Stimulated activated CD4-positive, alpha-beta T cell treated with anti-CD3 and anti-CD28 coated beads, Interleukin-1b, Interleukin-23, amount 100 ng/mL, for 24 hours (primary cell): Measurements from ENCODE around the gene KLF13.

Experiments used
- DNase-seq, 4 experiments: peaks; one replicate each; pipeline ENCODE4 v3.0.0-alpha.2; 2020; ENCODE audit warnings: low read depth in 4 of 4, low spot score in 1 of 4

Gene KLF13

GRCh38 chr15:31397851-31398661, 71.4 kb downstream of the KLF13 start:
- no peak for DNase-seq

DNA sequence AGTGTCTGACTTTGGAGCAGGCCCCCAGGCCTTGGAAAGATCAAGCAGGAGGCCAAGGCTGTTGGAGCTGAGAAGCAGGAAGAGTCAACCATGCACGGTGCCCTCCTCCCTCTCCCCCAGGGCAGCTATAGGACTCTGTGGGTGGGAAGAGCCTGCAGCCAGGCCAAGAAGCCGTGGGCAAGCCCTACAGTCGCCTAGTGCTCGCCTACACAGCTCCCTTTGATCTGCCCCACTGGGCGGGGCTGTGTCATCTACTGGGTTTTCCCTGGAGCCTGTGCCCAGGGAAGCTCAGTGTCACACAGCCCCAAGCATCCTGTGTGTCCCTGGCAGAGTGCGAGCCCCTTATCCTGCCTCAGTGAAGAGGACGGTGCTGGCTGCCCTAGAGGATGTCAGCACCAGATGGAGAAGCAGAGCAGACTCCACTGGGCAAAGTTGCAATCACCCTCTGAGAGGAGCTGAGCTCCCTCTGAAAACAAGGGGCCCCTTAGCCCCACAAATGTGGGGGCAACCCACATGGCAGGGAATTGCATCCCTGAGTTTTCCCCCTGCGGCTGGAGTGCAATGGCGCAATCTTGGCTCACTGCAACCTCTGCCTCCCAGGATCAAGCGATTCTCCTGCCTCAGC, 72.2 kb downstream of the KLF13 start:
- no peak for DNase-seq

- DNase-seq = no peak
Observed at GRCh38 chr15:31399544-31400171, 73.0 kb downstream of the KLF13 start.

DNA sequence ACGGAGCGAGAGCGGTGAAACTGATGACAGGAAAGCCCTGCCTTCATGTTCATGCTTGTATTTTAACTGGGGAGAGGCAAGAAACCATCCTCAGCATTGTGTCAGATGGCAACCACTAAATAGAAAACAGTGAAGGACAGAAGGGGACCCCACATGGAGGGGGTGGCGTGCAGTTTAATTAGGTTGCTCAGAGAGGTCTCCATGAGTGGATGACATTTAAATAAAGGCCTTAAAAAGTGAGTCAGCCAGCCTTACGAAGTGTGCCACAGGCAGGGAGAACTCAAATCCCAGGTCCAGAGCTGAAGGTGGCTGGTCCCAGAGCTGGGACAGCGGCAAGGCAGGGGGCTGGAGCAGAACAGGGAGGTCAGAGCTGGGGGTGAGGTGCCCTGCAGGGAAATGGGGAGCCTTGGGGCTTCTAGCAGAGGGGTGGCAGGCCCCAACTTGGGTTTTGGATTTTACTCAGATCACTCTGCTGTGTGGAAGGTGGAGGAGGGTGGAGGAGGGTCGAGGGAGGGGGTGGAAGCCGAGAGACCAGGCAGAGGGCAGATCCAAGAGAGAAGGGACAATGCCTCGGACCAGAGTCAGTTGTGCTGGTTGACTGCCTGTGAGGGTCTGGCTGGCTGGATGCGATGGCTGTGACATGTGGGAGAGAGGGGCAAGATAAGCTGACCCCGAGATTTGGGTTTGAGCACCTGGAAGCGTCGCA, 73.7 kb downstream of the KLF13 start:
- DNase-seq = no peak

GRCh38 chr15:31401282-31401681, 74.6 kb downstream of the KLF13 start:
- no peak for DNase-seq

GRCh38 chr15:31402003-31402402, 75.4 kb downstream of the KLF13 start:
- DNase-seq = no peak

GRCh38 chr15:31402511-31403056, 75.9 kb downstream of the KLF13 start:
- DNase-seq = no peak

GRCh38 chr15:31403096-31403495, 76.5 kb downstream of the KLF13 start:
- DNase-seq = no peak

DNA sequence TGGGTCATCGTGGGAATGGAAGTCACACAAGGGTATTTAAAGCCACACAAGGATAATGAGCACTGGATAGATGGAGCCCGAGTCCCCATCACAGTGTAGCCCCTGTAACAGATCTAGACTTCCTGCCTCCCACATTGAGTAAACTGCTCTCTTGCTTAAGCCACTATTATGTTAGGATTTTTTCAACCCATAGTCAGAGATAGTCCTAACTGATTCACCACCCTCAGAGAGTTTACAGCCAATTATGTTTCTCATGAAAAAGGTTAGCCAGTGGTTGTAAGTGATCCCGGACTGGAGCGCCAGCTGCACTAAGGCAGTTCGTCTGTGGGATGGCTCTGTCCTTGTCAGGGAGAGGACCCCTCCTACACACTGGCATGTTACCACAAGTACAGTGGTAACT, 77.0 kb downstream of the KLF13 start:
- DNase-seq = no peak

- no peak for DNase-seq
Observed at GRCh38 chr15:31404345-31404744, 77.7 kb downstream of the KLF13 start.

DNA sequence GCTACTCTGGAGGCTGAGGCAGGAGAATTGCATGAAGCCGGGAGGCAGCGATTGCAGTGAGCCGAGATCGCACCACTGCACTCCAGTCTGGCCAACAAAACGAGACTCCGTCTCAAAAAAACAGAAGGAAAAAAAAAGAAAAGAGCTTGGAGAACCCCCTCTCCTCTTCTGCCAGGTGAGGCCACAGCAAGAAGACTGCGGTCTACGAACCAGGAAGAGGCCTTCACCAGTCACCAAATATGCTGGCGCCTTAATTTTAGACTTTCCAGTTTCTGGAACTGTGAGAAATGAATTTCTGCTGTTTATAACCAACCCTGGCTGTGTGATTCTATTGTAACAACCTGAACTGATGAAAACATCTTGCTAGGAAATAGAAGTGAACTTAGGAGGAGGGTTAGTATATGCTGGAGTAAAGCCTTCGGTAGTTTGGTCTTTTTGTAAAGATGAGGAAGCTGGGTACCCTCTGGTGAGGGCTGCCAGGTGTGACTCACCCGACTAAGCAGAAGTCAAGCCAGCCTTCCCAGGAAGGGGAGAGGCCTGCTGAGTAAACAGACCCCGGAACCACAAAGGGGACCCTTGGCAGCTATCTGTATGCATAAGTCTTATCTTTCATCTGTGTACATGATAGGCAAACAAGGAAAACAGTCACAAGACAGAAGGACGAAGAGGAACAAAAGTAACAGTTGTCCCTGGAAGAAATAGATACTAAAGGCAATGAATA, 78.7 kb downstream of the KLF13 start:
- DNase-seq = no peak

DNA sequence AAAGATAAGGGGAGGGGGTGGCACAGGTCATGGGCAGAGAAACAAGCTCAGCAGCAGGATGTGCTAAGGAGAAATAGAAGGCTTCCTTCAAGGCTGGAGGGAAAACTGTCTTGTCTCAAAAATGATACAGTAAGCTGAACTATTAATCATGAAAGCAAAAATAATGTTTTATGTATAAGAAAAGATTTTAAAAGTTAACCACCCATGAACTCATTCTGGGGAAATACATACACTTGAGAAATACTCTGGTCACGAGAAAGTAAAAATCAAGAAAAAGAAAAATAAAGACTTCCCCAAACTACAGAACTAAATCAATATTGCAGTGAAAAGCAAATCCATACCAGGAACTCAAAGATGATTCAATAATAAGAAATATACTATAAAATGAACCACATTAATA, 80.7 kb downstream of the KLF13 start:
- no peak for DNase-seq

GRCh38 chr15:31407851-31408250, 81.2 kb downstream of the KLF13 start:
- DNase-seq = no peak

DNA sequence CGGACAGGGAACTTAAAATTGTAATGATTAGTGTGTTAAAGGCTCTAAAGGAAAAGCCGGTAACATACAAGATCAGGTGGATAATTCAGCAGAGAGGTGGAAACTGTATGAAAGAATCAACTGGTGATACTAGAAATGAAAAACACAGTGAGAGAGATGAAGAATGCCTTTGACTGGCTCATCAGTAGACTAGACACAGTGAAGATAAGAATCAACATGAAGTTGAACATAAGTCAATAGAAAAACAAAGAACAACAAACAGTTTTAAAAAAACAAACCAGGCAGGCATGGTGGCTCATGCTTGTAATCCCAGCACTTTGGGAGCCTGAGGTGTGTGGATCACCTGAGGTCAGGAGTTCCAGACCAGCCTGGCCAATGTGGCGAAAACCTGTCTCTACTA, 82.1 kb downstream of the KLF13 start:
- no peak for DNase-seq

DNA sequence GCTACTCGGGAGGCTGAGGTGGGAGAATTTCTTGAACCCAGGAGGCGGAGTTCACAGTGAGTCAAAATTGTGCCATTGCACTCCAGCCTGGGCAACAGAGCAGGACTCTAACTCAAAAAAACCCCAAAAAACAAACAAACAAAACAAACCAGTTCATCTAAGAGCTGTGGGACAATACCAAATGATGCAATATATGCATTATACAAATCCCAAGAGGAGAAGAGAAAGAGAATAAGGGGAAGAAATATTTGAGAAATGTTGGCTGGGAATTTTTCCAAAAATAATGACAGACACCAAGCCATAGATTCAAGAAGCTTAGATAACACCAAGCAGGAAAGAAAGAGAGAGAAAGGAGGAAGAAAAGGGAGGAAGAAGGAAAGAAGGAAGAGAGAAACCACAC, 82.5 kb downstream of the KLF13 start:
- DNase-seq = no peak

- DNase-seq = no peak
Observed at GRCh38 chr15:31412824-31413223, 86.2 kb downstream of the KLF13 start.

GRCh38 chr15:31415201-31415600, 88.6 kb downstream of the KLF13 start:
- DNase-seq = no peak

DNA sequence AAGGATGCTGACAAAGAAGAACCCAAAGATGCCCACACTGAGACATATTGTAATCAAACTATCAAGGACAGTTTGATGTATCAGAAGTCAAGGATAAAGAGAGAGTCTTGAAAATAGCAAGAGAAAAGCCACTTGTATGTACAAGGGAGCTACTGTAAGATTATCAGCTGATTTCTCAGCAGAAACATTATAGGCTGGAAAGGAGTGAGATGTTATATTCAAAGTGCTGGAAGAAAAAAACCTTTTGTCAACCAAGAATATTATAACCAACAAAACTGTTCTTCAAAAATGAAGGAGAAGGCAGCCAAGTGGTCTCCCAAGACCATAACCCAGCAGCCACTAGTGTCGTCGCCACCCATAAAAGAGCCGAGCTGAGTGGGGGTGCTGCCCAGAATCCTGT, 93.2 kb downstream of the KLF13 start:
- no peak for DNase-seq

GRCh38 chr15:31427411-31427810, 100.8 kb downstream of the KLF13 start:
- no peak for DNase-seq
